Keratinocyte (primary cell): ENCODE results near the gene RMND5A. TPM values are rescaled to one million over a fixed set of nuclear protein-coding genes. Genes with fewer than 3 reads are reported as not detected.

Experiments used
- DNase-seq: peaks from one replicate; pipeline ENCODE4 v3.0.0-alpha.2; 2011; ENCODE audit warnings: low read depth, missing footprints, low spot score
- FAIRE-seq: peaks from 2 replicates; lab custom pipeline; 2011; peaks lifted over from hg19 to GRCh38; lab: Jason Lieb, UNC
- H2AFZ ChIP-seq: 2 replicates; pipeline ENCODE4 v1.6.0; 2012; ENCODE audit warnings: low read length, control low read depth, inconsistent platforms; ENCODE audit not compliant: control insufficient read depth
- H3K27ac ChIP-seq: 2 replicates; pipeline ENCODE4 v1.5.1; 2011; ENCODE audit warnings: low read length; ENCODE audit not compliant: control insufficient read depth, insufficient read depth
- H3K27me3 ChIP-seq: 3 replicates; pipeline ENCODE4 v1.6.0; 2011; ENCODE audit warnings: low read length; ENCODE audit not compliant: control insufficient read depth, insufficient read depth; ENCODE audit errors: extremely low read depth
- H3K36me3 ChIP-seq, 2 experiments: 2 replicates in 1 of 2; 3 replicates in 1 of 2; pipeline ENCODE4 v1.5.1; 2011; ENCODE audit warnings: low read length in 2 of 2, mild to moderate bottlenecking in 1 of 2; ENCODE audit not compliant: control insufficient read depth in 2 of 2, insufficient read depth in 2 of 2; ENCODE audit errors: extremely low read depth in 1 of 2
- H3K4me1 ChIP-seq: 3 replicates; pipeline ENCODE4 v1.5.1; 2011; ENCODE audit warnings: low read length; ENCODE audit not compliant: control insufficient read depth, insufficient read depth; ENCODE audit errors: extremely low read depth
- H3K4me2 ChIP-seq: 3 replicates; pipeline ENCODE4 v1.6.0; 2011; ENCODE audit warnings: low read depth, low read length; ENCODE audit not compliant: control insufficient read depth, insufficient read depth; ENCODE audit errors: extremely low read depth
- H3K4me3 ChIP-seq, 3 experiments: fragments of 200-600 bp in 1 of 3; sonication (generic) in 1 of 3; 2 replicates in 2 of 3; 3 replicates in 1 of 3; pipeline ENCODE4 v1.5.1; 2011 to 2016; ENCODE audit warnings: low read length in 3 of 3, mild to moderate bottlenecking in 3 of 3, control low read depth in 2 of 3, inconsistent platforms in 1 of 3, low read depth in 1 of 3, mixed read lengths in 1 of 3, mixed run types in 1 of 3, moderate library complexity in 1 of 3; ENCODE audit not compliant: control insufficient read depth in 2 of 3, insufficient read depth in 2 of 3; ENCODE audit errors: extremely low read depth in 1 of 3
- H3K79me2 ChIP-seq: 2 replicates; pipeline ENCODE4 v1.6.0; 2012; ENCODE audit warnings: low read length; ENCODE audit not compliant: control insufficient read depth, insufficient read depth
- H3K9ac ChIP-seq: 3 replicates; pipeline ENCODE4 v1.6.0; 2011; ENCODE audit warnings: low read length; ENCODE audit not compliant: control insufficient read depth, insufficient read depth; ENCODE audit errors: extremely low read depth
- H3K9me1 ChIP-seq: 3 replicates; pipeline ENCODE4 v1.6.0; 2011; ENCODE audit warnings: low read length; ENCODE audit not compliant: control insufficient read depth, insufficient read depth; ENCODE audit errors: extremely low read depth
- H3K9me3 ChIP-seq: 2 replicates; pipeline ENCODE4 v1.5.1; 2012; ENCODE audit warnings: low read depth, low read length; ENCODE audit not compliant: control insufficient read depth
- H4K20me1 ChIP-seq: 3 replicates; pipeline ENCODE4 v1.6.0; 2011; ENCODE audit warnings: low read length; ENCODE audit not compliant: control insufficient read depth, insufficient read depth; ENCODE audit errors: extremely low read depth
- CTCF ChIP-seq, 3 experiments: IDR thresholded peaks in 1 of 3; conservative IDR thresholded peaks in 1 of 3; optimal IDR thresholded peaks in 1 of 3; 2 replicates in 2 of 3; 3 replicates in 1 of 3; pipeline versions ENCODE3 to v1.5.1; 2011; ENCODE audit warnings: low read length in 3 of 3, mild to moderate bottlenecking in 3 of 3, moderate library complexity in 2 of 3, control low read depth in 1 of 3, inconsistent platforms in 1 of 3; ENCODE audit not compliant: insufficient read depth in 2 of 3; ENCODE audit errors: extremely low read depth in 1 of 3
- EZH2 ChIP-seq: IDR thresholded peaks from one replicate; pipeline ENCODE4 v1.6.1; 2012; ENCODE audit warnings: inconsistent platforms, mild to moderate bottlenecking, low read length, moderate library complexity
- dilution Hi-C: fragments of 300-500 bp; cut with MboI; formaldehyde crosslinking; loops from one replicate; pipeline ENCODE4 v1.7.0; 2020; ENCODE audit warnings: low sequenced_read_pairs; ENCODE audit not compliant: extremely low pct_ligation_motif_present
- polyA plus RNA-seq, 5 experiments: library from polyadenylated mRNA; depleted of rRNA in 3 of 5; stranded (reverse) in 3 of 5; stranded (forward) in 1 of 5; unstranded in 1 of 5; fragments of >200 nt; gene quantifications; 1 replicate in 1 of 5; 2 replicates in 3 of 5; 3 replicates in 1 of 5; pipeline versions ENCODE4 v1.2.1 to v1.2.3, GENCODE V29; 2011 to 2012; ENCODE audit warnings: missing spikeins in 2 of 5, low read depth in 1 of 5, low replicate concordance in 1 of 5

The RMND5A gene
- polyA plus RNA-seq, 1 donor (not counting 4 experiments of a cell fraction or from before 2014, with no cell fraction given), result 26.0 TPM

DNA sequence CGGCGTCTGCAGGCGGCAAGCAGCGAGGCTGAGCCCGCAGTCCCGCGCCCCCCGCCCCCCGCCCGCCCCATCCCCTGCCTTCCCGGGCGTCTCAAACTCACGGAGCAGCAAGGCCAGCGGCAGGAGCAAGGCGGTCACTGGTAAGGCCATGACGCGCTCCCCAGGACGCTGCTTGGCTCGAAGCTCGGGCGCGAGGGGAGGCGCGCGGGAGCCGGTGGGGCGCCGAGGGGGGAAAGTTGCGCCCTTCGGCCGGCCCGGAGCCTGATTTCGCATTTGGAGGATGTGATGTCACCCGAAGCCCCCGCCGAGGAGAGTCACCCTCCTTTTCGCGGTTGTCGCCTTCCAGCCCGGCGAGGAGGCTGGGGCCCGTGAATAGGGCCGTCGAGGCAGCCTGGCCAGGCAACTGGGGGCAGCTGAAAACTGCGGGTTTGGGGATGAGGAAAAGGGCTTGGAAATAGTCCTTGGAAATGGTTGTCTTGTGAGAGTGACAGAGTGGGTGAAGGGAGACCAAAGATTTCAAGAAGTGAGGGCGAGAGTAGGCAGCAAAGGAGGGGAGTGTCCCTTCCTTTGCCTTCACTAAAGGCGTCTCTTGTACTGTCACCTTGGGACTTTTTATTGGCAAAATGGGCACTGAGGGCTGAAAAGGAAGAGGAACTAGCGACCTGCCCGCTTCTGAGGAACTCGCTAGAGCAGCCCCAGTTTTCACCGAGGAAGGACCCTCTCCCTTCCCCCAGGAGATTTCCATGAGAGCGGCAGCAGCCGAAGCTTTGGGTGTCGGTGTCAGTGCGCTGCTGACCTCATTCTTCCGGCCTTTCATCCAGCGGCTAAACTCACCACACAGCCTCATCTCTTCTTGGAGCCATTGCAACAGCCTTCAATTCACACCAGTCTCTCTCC, 70.8 kb downstream of the RMND5A start, which contains the start of gene CD8A:
CD8A (minus strand) TSS at position 238 of the 897 bp plus-strand sequence; CDS start at position 150, 88 bp downstream.
- H4K20me1 ChIP-seq, result peaks cover 2% of the 10 kb centered on the region
- H3K4me2 ChIP-seq, result peak within 1 kb of the TSS; percentile 51
- TF ChIP-seq EZH2 (peak; percentile 97), CTCF (optimal IDR thresholded peaks at IDR 0.05 in 1 of 3, IDR thresholded peaks at IDR 0.05 in 1 of 3, conservative IDR thresholded peaks at IDR 0.05 in 1 of 3; ENCODE audit: extremely low read depth in 1 of 3, insufficient read depth in 2 of 3, low read length in 3 of 3) (no peak)
- H3K79me2 ChIP-seq, result no peaks in the 10 kb centered on the region
- H3K36me3 ChIP-seq, result no peaks in the 10 kb centered on the region
- dilution Hi-C loops, result no loop called here
- peak within 1 kb of the TSS in 1 of 3 experiments; percentile 34 for H3K4me3 ChIP-seq
- peaks cover 56% of the 10 kb centered on the region for H3K27me3 ChIP-seq
- peak within 1 kb of the TSS; percentile 27 for H2AFZ ChIP-seq
- no peaks in the 10 kb centered on the region for H3K9me1 ChIP-seq
- no peak within 1 kb of the TSS for H3K27ac ChIP-seq
- FAIRE-seq (no peak), DNase-seq (no peak)
- H3K4me1 ChIP-seq, result no peaks in the 10 kb centered on the region
- H3K9ac ChIP-seq, result no peak within 1 kb of the TSS
- H3K9me3 ChIP-seq, result no peaks in the 10 kb centered on the region

- FAIRE-seq, result no peak
- no peaks in the 10 kb centered on the region for H3K4me1 ChIP-seq
- peaks cover 55% of the 10 kb centered on the region for H3K27me3 ChIP-seq
- no peak overlapping the region for H3K4me2 ChIP-seq
- H3K79me2 ChIP-seq, result no peaks in the 10 kb centered on the region
- H3K9ac ChIP-seq, result no peak overlapping the region
- no peak for TF ChIP-seq EZH2
- TF ChIP-seq CTCF (optimal IDR thresholded peaks at IDR 0.05 in 1 of 3, IDR thresholded peaks at IDR 0.05 in 1 of 3, conservative IDR thresholded peaks at IDR 0.05 in 1 of 3; ENCODE audit: extremely low read depth in 1 of 3, insufficient read depth in 2 of 3, low read length in 3 of 3), result no peak
- no peaks in the 10 kb centered on the region for H3K9me1 ChIP-seq
- no peaks in the 10 kb centered on the region for H3K36me3 ChIP-seq
- peaks cover 2% of the 10 kb centered on the region for H4K20me1 ChIP-seq
- H3K27ac ChIP-seq, result no peak overlapping the region
- no peak for DNase-seq
- H3K4me3 ChIP-seq, result no peak overlapping the region
- H2AFZ ChIP-seq, result no peak overlapping the region
- dilution Hi-C loops, result no loop called here
- peaks cover under 1% of the 10 kb centered on the region for H3K9me3 ChIP-seq
These were observed 71.5 kb downstream of the RMND5A start for GRCh38 chr2:86791573-86791972.
